ENCODE data around the gene RAX.

Gene RAX

DNA sequence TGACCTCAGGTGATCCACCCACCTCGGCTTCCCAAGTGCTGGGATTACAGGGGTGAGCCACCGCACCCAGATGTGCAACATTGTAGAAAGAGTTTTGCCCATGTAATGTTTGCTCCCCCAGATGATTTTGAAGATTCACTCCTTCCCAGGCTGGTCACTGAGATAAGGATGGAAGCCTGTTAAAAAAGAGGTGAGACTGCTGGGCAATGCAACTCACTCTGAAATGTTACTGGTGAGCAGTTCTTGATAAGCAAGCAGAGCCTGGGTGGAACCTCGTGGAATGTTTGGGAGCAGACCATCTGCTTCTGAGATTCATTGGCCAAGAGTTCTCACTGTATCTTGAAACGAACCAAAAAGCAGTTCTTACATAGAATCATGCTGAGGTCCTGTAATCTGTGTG, 33.6 kb downstream of the RAX start:
- no peak for DNase-seq

DNA sequence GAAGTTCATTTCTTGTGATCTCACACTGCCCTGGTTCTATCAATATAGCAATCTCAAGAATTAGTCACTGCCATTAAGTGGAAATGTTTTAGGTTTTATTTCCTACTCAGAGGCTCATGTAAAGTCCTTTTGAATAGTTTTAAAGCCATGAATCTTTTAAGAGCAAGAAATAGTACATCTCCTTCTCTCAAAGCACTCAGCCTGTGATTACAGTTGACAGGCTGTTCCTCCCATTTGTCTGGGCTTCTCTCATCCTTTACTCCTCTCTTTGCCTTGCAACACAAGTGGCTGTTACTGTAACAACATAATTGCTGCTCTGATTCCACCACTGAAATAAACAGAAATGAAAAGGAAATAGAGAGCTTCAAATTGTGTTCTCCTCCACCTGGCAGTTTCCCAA, 34.9 kb downstream of the RAX start:
- no peak for DNase-seq

- DNase-seq: no peak
Observed at GRCh38 chr18:59233017-59233410, 40.2 kb downstream of the RAX start.

DNA sequence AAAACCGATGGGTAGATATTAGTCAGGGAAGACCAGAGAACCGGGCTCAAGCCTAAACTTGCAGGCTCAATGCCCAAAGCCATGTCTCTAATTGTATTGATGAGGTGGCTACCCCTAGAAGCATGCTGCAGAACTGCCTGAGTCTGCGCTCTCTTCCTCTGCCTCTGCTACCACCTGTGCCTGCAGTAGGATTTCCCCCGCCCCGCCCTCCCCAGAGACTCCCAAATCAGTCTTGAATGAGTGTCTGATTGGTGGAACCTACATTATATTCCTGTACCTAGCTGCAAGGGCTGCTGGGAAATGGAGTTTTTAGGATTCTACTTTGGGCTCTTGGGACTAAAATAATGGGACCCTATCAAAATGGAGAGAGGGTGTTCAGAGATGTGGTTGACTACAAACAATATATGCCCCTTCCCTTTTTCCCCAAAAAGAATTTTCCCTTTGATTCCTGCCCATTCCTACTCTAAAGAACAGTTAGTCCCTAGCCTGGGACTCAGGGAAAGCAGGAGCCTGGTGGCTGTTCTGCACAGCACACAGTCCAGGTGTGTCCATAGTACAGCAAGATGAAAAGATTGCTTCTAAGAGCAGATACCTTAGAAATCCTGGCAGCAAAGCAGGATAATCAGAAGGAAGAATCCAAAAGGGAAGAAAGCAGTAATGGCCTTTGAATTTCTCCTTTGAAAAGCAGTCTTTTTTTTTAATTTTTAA, 40.8 kb downstream of the RAX start:
- DNase-seq: no peak

DNA sequence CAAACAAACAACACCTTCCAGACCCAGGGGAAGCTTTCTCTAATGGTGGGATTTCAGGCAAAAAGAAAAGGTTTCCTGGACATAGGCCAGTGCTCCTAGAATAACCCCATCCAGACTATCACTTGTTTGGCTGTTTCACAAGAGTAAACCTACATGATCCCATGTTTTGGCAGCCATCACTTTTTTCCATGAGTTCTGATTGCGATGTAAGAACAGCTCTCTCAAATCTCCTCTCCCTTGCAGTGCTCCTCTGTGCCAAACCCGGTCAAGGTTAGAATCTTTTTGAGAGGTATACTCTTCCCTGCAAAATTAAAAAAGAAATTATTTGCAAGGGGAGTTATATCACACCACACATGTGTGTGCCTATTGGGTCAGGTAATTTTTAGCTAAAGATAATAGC, 41.4 kb downstream of the RAX start:
- DNase-seq: no peak

DNA sequence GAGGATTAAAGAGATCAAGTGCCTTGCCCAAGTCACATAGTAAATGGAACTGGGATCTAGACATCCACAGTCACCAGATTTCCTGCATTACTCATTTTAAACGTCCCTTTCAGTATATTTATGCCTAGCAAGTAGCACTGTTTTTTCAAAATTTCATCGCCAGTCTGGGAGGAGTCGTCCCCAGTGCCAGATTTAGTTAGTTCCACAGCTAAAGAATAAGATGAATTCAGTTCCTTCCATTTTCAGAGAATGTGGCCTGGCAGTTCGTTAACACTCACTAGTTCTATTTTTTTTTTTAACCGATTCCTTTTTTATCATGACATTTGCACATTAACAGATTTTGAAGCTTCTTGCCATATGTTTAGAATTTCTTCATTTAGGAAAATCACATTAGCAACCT, 42.1 kb downstream of the RAX start:
- no peak for DNase-seq

DNA sequence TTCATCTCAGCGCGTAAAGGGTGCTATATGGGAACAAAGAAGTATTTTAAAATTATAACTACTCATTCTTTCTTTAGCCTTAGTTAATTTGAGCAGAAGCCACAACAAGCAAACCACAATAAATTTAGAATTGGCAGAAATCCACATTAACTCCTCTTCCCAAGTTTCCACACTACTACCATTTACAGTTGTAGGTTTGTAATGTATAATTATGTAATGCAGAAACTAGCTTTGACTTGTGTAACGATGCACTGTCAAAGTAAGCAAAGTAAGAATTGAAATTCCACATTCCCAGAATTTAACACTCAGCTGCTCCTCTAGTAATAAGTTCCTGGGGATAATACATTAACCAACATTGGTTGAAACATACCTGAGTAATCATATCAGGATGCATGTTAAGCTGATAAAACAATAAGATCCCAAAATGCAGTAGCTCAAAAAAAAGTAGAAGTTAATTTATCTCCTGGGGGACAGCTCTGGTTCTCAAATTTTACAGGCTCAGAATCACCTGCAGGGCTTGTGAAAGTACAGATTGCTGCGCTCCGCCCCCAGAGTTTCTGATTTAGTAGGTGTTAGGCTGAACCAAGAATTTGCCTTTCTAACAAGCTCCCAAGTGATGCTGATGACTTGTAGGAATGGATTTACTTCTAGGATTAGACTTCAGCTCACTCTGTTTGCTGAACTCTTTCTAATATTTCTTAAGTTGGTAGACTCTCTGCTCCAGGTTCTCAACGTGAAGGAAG, 43.4 kb downstream of the RAX start:
- no peak for DNase-seq

- DNase-seq: no peak
Observed at GRCh38 chr18:59229191-59229590, 44.1 kb downstream of the RAX start.

DNA sequence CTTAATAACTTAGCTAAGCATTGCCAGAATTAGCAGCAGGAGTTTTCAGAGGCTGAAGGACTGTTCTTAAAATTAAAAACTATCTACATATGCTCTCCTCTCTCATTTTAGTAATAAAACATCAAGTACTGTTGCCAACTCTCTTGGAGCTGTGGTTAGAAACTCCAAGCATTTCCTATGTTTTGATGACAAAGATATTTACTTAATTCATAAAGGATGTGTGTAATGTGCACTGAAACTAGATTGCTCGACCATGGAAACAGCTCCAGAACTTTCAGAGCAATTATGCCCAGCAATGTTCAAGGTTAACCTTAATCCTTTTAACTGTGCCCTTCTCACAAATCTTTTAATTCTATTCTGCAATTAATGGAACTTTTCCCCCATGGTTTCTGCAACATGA, 44.9 kb downstream of the RAX start:
- no peak for DNase-seq

DNA sequence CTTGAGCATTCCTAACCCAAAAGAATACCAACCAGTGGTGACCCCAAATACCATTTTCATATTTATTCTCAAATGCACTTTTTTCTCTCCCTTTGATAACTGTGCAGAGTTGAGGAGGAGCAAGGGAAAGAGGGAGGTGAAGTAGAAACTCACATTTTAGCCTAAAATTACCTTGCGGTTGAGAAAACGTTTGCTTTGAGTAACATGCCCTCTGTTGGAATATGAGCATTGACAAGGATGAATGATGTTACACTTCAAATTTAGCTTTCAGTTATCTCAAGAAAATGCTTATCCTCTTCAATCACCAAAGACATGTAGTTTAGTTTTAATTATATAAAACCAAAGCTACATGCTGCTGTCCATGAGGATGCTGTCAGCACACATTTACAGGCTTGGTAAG, 50.9 kb downstream of the RAX start:
- DNase-seq: no peak

GRCh38 chr18:59220784-59221765, 52.2 kb downstream of the RAX start:
- no peak for DNase-seq

DNA sequence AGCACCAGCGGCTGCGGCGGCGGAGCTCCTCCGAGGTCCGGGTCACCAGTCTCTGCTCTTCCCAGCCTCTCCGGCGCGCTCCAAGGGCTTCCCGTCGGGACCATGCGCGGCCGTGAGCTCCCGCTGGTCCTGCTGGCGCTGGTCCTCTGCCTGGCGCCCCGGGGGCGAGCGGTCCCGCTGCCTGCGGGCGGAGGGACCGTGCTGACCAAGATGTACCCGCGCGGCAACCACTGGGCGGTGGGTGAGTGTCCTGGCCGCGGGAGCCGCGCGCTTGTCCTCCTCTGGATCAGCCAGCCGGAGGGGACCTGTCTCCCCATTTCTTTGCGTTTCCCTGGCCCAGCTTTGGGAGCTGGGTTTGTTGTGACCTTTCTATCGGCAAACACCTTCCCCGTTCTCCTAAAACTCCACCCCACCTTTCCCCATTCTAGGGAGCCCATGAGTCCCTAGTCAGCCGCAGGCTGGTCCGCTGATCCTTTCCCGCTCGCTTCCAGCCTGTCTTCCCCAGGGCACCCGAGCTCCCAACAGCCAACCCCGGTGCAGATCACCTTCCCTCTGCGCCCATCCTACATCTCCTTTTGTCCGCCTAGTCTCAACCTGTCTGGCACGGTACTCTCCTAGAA, 53.0 kb downstream of the RAX start:
- no peak for DNase-seq

GRCh38 chr18:59219672-59220163, 53.5 kb downstream of the RAX start, which contains the start of gene GRP:
Gene GRP, plus strand, starts transcription at chr18:59220158. Its CDS starts 108 bp downstream, at chr18:59220266.
- no peak for DNase-seq

DNA sequence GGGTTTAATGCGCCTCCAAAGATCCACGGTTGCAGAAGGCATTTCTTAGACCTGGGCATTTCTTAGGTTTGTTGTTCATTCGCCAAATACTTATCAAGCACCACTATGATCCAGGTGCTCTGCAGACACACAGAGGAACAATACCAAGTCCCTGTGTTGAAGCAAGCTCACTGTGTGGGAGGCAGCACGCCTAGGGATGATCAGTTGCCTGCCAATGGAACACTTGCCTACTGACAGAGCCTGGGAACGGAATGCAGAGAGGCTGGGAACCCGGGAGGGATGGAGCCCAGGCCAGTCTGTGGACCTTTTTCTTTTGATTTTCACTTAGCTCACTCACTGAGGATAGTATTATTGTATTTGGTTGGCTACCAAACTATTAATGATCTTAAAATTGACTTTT, 55.2 kb downstream of the RAX start:
- DNase-seq: no peak
